HepG2 (cell line): ENCODE data around the gene TSGA10. TPM values are rescaled to one million over a fixed set of nuclear protein-coding genes. Genes with fewer than 3 reads are reported as not detected.
"Not testable (repeated sequence)": the region's sequence is repeated elsewhere in the genome, so short reads cannot be mapped to it uniquely, and the experiment has no call there.

Experiments
- ATAC-seq: fragments of 200-7000 bp; cut with Tn5 transposase; 3 replicates; pipeline ENCODE4 v1.9.1; 2020; ENCODE audit warnings: mild to moderate bottlenecking, moderate library complexity
- BruUV-seq: library from RNA; stranded (reverse); fragments of 400-500 nt; replicated peaks from 2 replicates; lab custom pipeline; 2021; lab: Mats Ljungman, UMichigan
- CTCF ChIA-PET: fragments of 300-600 bp; formaldehyde crosslinking; extraction: SDS; loops from one replicate; lab custom pipeline; 2021; ENCODE audit warnings: low total read pairs, inconsistent platforms, low intra/inter-chr PET ratio; lab: Yijun Ruan, JAX
- POLR2A ChIA-PET: fragments of 350-600 bp; sonication (Branson Sonifier 250); formaldehyde crosslinking; loops from one replicate; lab custom pipeline; 2020; ENCODE audit warnings: antibody characterized with exemption, inconsistent platforms; lab: Yijun Ruan, JAX
- DNase-seq: peaks from one replicate; pipeline ENCODE4 v3.0.0-alpha.2; 2015; ENCODE audit warnings: low spot score
- FAIRE-seq: peaks from 3 replicates; lab custom pipeline; 2011; peaks lifted over from hg19 to GRCh38; lab: Jason Lieb, UNC
- H2AFZ ChIP-seq: one replicate; pipeline ENCODE4 v1.6.1; 2011; ENCODE audit warnings: low read length, inconsistent platforms
- H3K27ac ChIP-seq: fragments of 300-600 bp; 3 replicates; pipeline ENCODE4 v1.8.0; 2011; ENCODE audit warnings: mixed run types, mild to moderate bottlenecking, mixed read lengths, low read length, inconsistent platforms; ENCODE audit not compliant: insufficient read depth; ENCODE audit errors: extremely low read length
- H3K27me3 ChIP-seq, 2 experiments: fragments of 200-600 bp in 1 of 2; 2 replicates in 1 of 2; 3 replicates in 1 of 2; pipeline versions ENCODE4 v1.6.0 to v1.8.0; 2011; ENCODE audit warnings: low read length in 2 of 2, mild to moderate bottlenecking in 2 of 2, moderate library complexity in 2 of 2, inconsistent platforms in 1 of 2; ENCODE audit not compliant: insufficient read depth in 2 of 2, control insufficient read depth in 1 of 2
- H3K36me3 ChIP-seq, 2 experiments: fragments of 200-600 bp in 1 of 2; replicated peaks in 1 of 2; 2 replicates in 1 of 2; 3 replicates in 1 of 2; pipeline versions ENCODE4 v1.5.1 to v1.8.0; 2011; ENCODE audit warnings: low read length in 2 of 2, inconsistent platforms in 1 of 2; ENCODE audit not compliant: insufficient read depth in 2 of 2, control insufficient read depth in 1 of 2
- H3K4me1 ChIP-seq: 2 replicates; pipeline ENCODE4 v1.5.1; 2012; ENCODE audit warnings: low read length, inconsistent platforms; ENCODE audit not compliant: insufficient read depth
- H3K4me2 ChIP-seq: 2 replicates; pipeline ENCODE4 v1.6.0; 2011; ENCODE audit warnings: low read depth, low read length, inconsistent platforms
- H3K4me3 ChIP-seq, 3 experiments: fragments of 200-600 bp in 1 of 3; sonication (generic), shearing (Covaris generic) in 1 of 3; replicated peaks in 1 of 3; 2 replicates each; pipeline ENCODE4 v1.5.1; 2011 to 2016; ENCODE audit warnings: low read length in 3 of 3, inconsistent platforms in 2 of 3, low read depth in 2 of 3, mild to moderate bottlenecking in 2 of 3, control low read depth in 1 of 3, mixed read lengths in 1 of 3; ENCODE audit not compliant: insufficient read depth in 1 of 3
- H3K79me2 ChIP-seq: one replicate; pipeline ENCODE4 v1.6.1; 2011; ENCODE audit warnings: low read length, inconsistent platforms; ENCODE audit not compliant: insufficient read depth
- H3K9ac ChIP-seq: 2 replicates; pipeline ENCODE4 v1.6.0; 2011; ENCODE audit warnings: mild to moderate bottlenecking, low read depth, low read length, inconsistent platforms; ENCODE audit not compliant: insufficient read depth
- H3K9me3 ChIP-seq: 2 replicates; pipeline ENCODE4 v1.5.1; 2012; ENCODE audit warnings: mild to moderate bottlenecking, low read length
- H4K20me1 ChIP-seq: 2 replicates; pipeline ENCODE4 v1.6.0; 2011; ENCODE audit warnings: inconsistent platforms, mild to moderate bottlenecking, low read length, moderate library complexity; ENCODE audit not compliant: insufficient read depth
- ATF7 ChIP-seq, 2 experiments: fragments of 450-650 bp in 1 of 2; sonication (generic) in 1 of 2; formaldehyde crosslinking in 1 of 2; IDR thresholded peaks; 2 replicates each; pipeline versions ENCODE4 v1.4.0 to v1.6.1; 2016 to 2020; ENCODE audit warnings: antibody characterized with exemption in 1 of 2, mild to moderate bottlenecking in 1 of 2, missing genetic modification reagents in 1 of 2
- TP53 ChIP-seq: sonication (generic); formaldehyde crosslinking; conservative IDR thresholded peaks from 2 replicates; pipeline ENCODE4 v1.4.0; 2020; ENCODE audit warnings: missing genetic modification reagents
- ZNF7 ChIP-seq: IDR thresholded peaks from 2 replicates; pipeline ENCODE4 v1.6.1; 2016; ENCODE audit warnings: missing biosample characterization, missing genetic modification reagents
- WGBS: methylation state at CpG from one replicate; pipeline ENCODE4 v1.1.6; 2017; ENCODE audit warnings: low lambda C conversion rate; 5-methylcytosine and 5-hydroxymethylcytosine counted together
- in situ Hi-C: cut with HindIII; loops from 2 replicates; pipeline ENCODE4 v1.10.0; 2017; ENCODE audit warnings: low pct_unique_long_range_greater_than_20kb; ENCODE audit not compliant: extremely low pct_ligation_motif_present
- intact Hi-C: fragments of 100-400 bp; cut with micrococcal nuclease; formaldehyde crosslinking; loops from one replicate; pipeline ENCODE4 v1.10.0; 2022; ENCODE audit not compliant: unreplicated experiment
- polyA plus RNA-seq, 8 experiments: library from polyadenylated mRNA; depleted of rRNA in 3 of 8; stranded (reverse) in 7 of 8; unstranded in 1 of 8; fragments of >200 nt; fragmentation: Illumina TruSeq in 4 of 8; extraction: Trizol in 4 of 8; gene quantifications; 2 replicates each; pipeline versions ENCODE4 v1.2.1 to v1.2.3, GENCODE V29; 2011 to 2016; ENCODE audit warnings: low read depth in 4 of 8, missing spikeins in 1 of 8, mixed read lengths in 1 of 8; ENCODE audit not compliant: insufficient read depth in 1 of 8
- total RNA-seq, 5 experiments: library from RNA; depleted of rRNA; stranded (reverse); fragments of >200 nt; fragmentation: Illumina TruSeq; extraction: Trizol; gene quantifications; 2 replicates each; pipeline ENCODE4 v1.2.3, GENCODE V29; 2016; ENCODE audit warnings: low read depth in 1 of 5
- TF ChIP-seq, protein P1 (sequence below): sonication (generic); formaldehyde crosslinking; IDR thresholded peaks from 2 replicates; pipeline ENCODE4 v1.5.0; 2020; ENCODE audit warnings: mild to moderate bottlenecking, missing genetic modification reagents, moderate library complexity

TSGA10 gene
- total and polyA plus RNA-seq, 2 of the 13 experiments (the other 11 are each of a cell fraction or from before 2014, with no cell fraction given) = 4.7 to 13.1 TPM

DNA sequence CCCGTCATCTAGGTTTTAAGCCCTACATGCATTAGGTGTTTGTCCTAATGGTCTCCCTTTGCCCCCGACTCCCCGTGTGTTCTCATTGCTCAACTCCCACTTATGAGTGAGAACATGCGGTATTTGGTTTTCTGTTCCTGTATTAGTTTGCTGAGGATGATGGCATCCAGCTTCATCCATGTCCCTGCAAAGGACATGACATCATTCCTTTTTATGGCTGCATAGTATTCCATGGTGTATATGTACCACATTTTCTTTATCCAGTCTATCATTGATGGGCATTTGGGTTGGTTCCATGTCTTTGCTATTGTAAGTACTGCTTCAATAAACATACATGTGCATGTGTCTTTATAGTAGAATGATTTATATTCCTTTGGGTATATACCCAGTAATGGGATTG, 37.6 kb upstream of the TSGA10 start:
- DNase-seq; H2AFZ ChIP-seq; H4K20me1 ChIP-seq; FAIRE-seq; H3K4me1 ChIP-seq; CTCF ChIA-PET; intact Hi-C loops; H3K4me3 ChIP-seq; ATAC-seq; H3K27me3 ChIP-seq; H3K79me2 ChIP-seq; H3K4me2 ChIP-seq; H3K27ac ChIP-seq; POLR2A ChIA-PET; BruUV-seq; in situ Hi-C loops; H3K9ac ChIP-seq; H3K9me3 ChIP-seq; TF ChIP-seq ATF7 (CRISPR knock-in tag; IDR thresholded peaks at IDR 0.05): not testable (repeated sequence)
- TF ChIP-seq ATF7 (IDR thresholded peaks at IDR 0.05) = peak; percentile 81
- over 99% methylated on average over 4 of the region's 4 CpGs for whole genome bisulfite sequencing
- peaks cover 13 to 63% of the 10 kb centered on the region in 2 experiments for H3K36me3 ChIP-seq

DNA sequence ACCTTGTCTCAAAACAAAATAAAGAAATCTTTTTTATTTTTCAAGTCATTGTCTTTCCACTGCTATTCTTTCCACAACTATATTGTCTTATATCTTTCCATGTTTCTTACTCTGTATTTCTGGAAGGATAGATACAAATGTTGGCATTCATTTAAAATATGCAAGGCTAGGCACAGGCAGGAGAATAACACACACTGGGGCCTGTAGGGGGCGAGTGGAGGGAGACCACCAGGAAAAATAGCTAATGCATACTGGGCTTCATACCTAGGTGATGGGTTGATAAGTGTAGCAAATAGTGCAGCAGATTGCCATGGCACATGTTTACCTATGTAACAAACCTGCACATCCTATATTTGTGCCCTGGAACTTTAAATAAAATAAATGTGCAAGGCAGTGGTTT, 35.8 kb upstream of the TSGA10 start:
- Histone ChIP-seq H3K9ac (no peak overlapping the region), H3K4me1 (no peaks in the 10 kb centered on the region), H3K4me3 (no peak overlapping the region), H3K4me2 (no peak overlapping the region), H3K27ac (no peak overlapping the region), H3K79me2 (peaks cover 19% of the 10 kb centered on the region), H3K36me3 (peaks cover 6 to 55% of the 10 kb centered on the region in 2 experiments), H3K27me3 (no peaks in the 10 kb centered on the region), H4K20me1 (no peaks in the 10 kb centered on the region), H3K9me3 (no peaks in the 10 kb centered on the region), H2AFZ (no peak overlapping the region)
- CTCF ChIA-PET = no interaction called here
- in situ Hi-C loops (no loop called here), intact Hi-C loops (no loop called here)
- BruUV-seq = no TSS peak
- no peak for FAIRE-seq
- TF ChIP-seq ZNF7 (CRISPR knock-in tag) (peak; percentile 69), TP53 (no peak)
- TF ChIP-seq, protein P1, sequence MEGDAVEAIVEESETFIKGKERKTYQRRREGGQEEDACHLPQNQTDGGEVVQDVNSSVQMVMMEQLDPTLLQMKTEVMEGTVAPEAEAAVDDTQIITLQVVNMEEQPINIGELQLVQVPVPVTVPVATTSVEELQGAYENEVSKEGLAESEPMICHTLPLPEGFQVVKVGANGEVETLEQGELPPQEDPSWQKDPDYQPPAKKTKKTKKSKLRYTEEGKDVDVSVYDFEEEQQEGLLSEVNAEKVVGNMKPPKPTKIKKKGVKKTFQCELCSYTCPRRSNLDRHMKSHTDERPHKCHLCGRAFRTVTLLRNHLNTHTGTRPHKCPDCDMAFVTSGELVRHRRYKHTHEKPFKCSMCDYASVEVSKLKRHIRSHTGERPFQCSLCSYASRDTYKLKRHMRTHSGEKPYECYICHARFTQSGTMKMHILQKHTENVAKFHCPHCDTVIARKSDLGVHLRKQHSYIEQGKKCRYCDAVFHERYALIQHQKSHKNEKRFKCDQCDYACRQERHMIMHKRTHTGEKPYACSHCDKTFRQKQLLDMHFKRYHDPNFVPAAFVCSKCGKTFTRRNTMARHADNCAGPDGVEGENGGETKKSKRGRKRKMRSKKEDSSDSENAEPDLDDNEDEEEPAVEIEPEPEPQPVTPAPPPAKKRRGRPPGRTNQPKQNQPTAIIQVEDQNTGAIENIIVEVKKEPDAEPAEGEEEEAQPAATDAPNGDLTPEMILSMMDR (CRISPR knock-in tag) = 0 out of 2 replicates have a peak, but pooled peaks have one; percentile 21
- 93% methylated on average over 1 of the region's 1 CpG for WGBS
- peak; percentile 16 for DNase-seq
- POLR2A ChIA-PET = interaction anchor here (0.6 to 1.8 kb wide), 2 partner anchors 9 to 10 kb away, joined by 3 to 7 read pairs; no protein-coding TSS in a partner anchor
- peak; percentile 68; the same call in 2 of the 3 replicates for ATAC-seq
